T-helper 2 cell (primary cell): Measurements from ENCODE around the gene PBX3.
A peak's percentile ranks its signal among the peaks of the same experiment; 100 is the strongest.

ENCODE experiments used
- DNase-seq, 5 experiments: peaks; one replicate each; pipeline versions ENCODE4 v3.0.0 to v3.0.0-alpha.2; 2012 to 2022

PBX3 gene

GRCh38 chr9:125911861-125912644 is 164.9 kb downstream of the PBX3 start:
- no peak for DNase-seq

GRCh38 chr9:125912667-125913066 is 165.5 kb downstream of the PBX3 start:
- no peak for DNase-seq

- no peak for DNase-seq
Measured at GRCh38 chr9:125913551-125913950, 166.4 kb downstream of the PBX3 start.

- no peak for DNase-seq
Measured at GRCh38 chr9:125914411-125914810, 167.2 kb downstream of the PBX3 start.

GRCh38 chr9:125915606-125916005 is 168.4 kb downstream of the PBX3 start:
- no peak for DNase-seq

GRCh38 chr9:125919565-125919964 is 172.4 kb downstream of the PBX3 start:
- no peak for DNase-seq

- no peak for DNase-seq
Measured at GRCh38 chr9:125920402-125920801, 173.2 kb downstream of the PBX3 start.

- no peak for DNase-seq
Measured at GRCh38 chr9:125922854-125923253, 175.7 kb downstream of the PBX3 start.

GRCh38 chr9:125924351-125924750 is 177.2 kb downstream of the PBX3 start:
- no peak for DNase-seq

GRCh38 chr9:125926936-125927335 is 179.8 kb downstream of the PBX3 start:
- DNase-seq, result no peak

- no peak for DNase-seq
Measured at GRCh38 chr9:125929846-125930245, 182.7 kb downstream of the PBX3 start.

- no peak for DNase-seq
Measured at GRCh38 chr9:125931211-125931610, 184.0 kb downstream of the PBX3 start.

GRCh38 chr9:125932012-125932411 is 184.8 kb downstream of the PBX3 start:
- DNase-seq, result no peak

GRCh38 chr9:125932746-125933455 is 185.7 kb downstream of the PBX3 start:
- DNase-seq, result no peak

GRCh38 chr9:125942125-125942524 is 195.0 kb downstream of the PBX3 start:
- DNase-seq, result no peak

- no peak for DNase-seq
Measured at GRCh38 chr9:125943831-125944230, 196.7 kb downstream of the PBX3 start.

- no peak for DNase-seq
Measured at GRCh38 chr9:125946397-125946796, 199.2 kb downstream of the PBX3 start.

GRCh38 chr9:125948887-125949596 is 201.9 kb downstream of the PBX3 start:
- DNase-seq, result no peak

- no peak for DNase-seq
Measured at GRCh38 chr9:125949703-125950460, 202.7 kb downstream of the PBX3 start.

GRCh38 chr9:125950880-125951471 is 203.8 kb downstream of the PBX3 start:
- DNase-seq, result no peak

- no peak for DNase-seq
Measured at GRCh38 chr9:125953314-125954019, 206.3 kb downstream of the PBX3 start.

GRCh38 chr9:125956102-125956501 is 208.9 kb downstream of the PBX3 start:
- DNase-seq, result peak in 1 of 5 experiments; percentile 70
